NCI-H2196 (cell line): ENCODE data around the gene PTPRM.

Experiments used
- DNase-seq: peaks from one replicate; lab custom pipeline; 2025; ENCODE audit not compliant: unreplicated experiment; lab: John Stamatoyannopoulos, UW

The PTPRM gene

GRCh38 chr18:8341481-8342230 is 774.5 kb downstream of the PTPRM start:
- DNase-seq, result no peak

- no peak for DNase-seq
Observed at GRCh38 chr18:8348051-8348720, 781.1 kb downstream of the PTPRM start.

- DNase-seq, result no peak
Observed at GRCh38 chr18:8349608-8350323, 782.6 kb downstream of the PTPRM start.

- DNase-seq, result no peak
Observed at GRCh38 chr18:8350628-8351027, 783.5 kb downstream of the PTPRM start.

- no peak for DNase-seq
Observed at GRCh38 chr18:8351161-8351560, 784.0 kb downstream of the PTPRM start.

GRCh38 chr18:8354304-8354703 is 787.2 kb downstream of the PTPRM start:
- DNase-seq, result no peak

- no peak for DNase-seq
Observed at GRCh38 chr18:8356001-8356400, 788.9 kb downstream of the PTPRM start.

- no peak for DNase-seq
Observed at GRCh38 chr18:8357320-8357719, 790.2 kb downstream of the PTPRM start.

GRCh38 chr18:8358033-8358765 is 791.1 kb downstream of the PTPRM start:
- no peak for DNase-seq

- DNase-seq, result peak; percentile 12
Observed at GRCh38 chr18:8359076-8359475, 792.0 kb downstream of the PTPRM start.

GRCh38 chr18:8359481-8359880 is 792.4 kb downstream of the PTPRM start:
- no peak for DNase-seq

GRCh38 chr18:8361941-8362471 is 794.9 kb downstream of the PTPRM start:
- DNase-seq, result no peak

- DNase-seq, result no peak
Observed at GRCh38 chr18:8362863-8363262, 795.7 kb downstream of the PTPRM start.

- no peak for DNase-seq
Observed at GRCh38 chr18:8364385-8364784, 797.3 kb downstream of the PTPRM start.

- no peak for DNase-seq
Observed at GRCh38 chr18:8365006-8365405, 797.9 kb downstream of the PTPRM start.

- no peak for DNase-seq
Observed at GRCh38 chr18:8365528-8365927, 798.4 kb downstream of the PTPRM start.

GRCh38 chr18:8366070-8366469 is 799.0 kb downstream of the PTPRM start:
- DNase-seq, result no peak

- no peak for DNase-seq
Observed at GRCh38 chr18:8366656-8367055, 799.5 kb downstream of the PTPRM start.

- peak; percentile 50 for DNase-seq
Observed at GRCh38 chr18:8367217-8367988, 800.3 kb downstream of the PTPRM start.

GRCh38 chr18:8368512-8369217 is 801.5 kb downstream of the PTPRM start:
- no peak for DNase-seq
